HepG2 (cell line): ENCODE measurements around the gene ADAMTS14. TPM values are rescaled to one million over a fixed set of nuclear protein-coding genes. Genes with fewer than 3 reads are reported as not detected.

Source experiments
- ATAC-seq: fragments of 200-7000 bp; cut with Tn5 transposase; 3 replicates; pipeline ENCODE4 v1.9.1; 2020; ENCODE audit warnings: mild to moderate bottlenecking, moderate library complexity
- BruUV-seq: library from RNA; stranded (reverse); fragments of 400-500 nt; replicated peaks from 2 replicates; lab custom pipeline; 2021; lab: Mats Ljungman, UMichigan
- CTCF ChIA-PET: fragments of 300-600 bp; formaldehyde crosslinking; extraction: SDS; loops from one replicate; lab custom pipeline; 2021; ENCODE audit warnings: low total read pairs, inconsistent platforms, low intra/inter-chr PET ratio; lab: Yijun Ruan, JAX
- POLR2A ChIA-PET: fragments of 350-600 bp; sonication (Branson Sonifier 250); formaldehyde crosslinking; loops from one replicate; lab custom pipeline; 2020; ENCODE audit warnings: antibody characterized with exemption, inconsistent platforms; lab: Yijun Ruan, JAX
- DNase-seq: peaks from one replicate; pipeline ENCODE4 v3.0.0-alpha.2; 2015; ENCODE audit warnings: low spot score
- FAIRE-seq: peaks from 3 replicates; lab custom pipeline; 2011; peaks lifted over from hg19 to GRCh38; lab: Jason Lieb, UNC
- H2AFZ ChIP-seq: one replicate; pipeline ENCODE4 v1.6.1; 2011; ENCODE audit warnings: low read length, inconsistent platforms
- H3K27ac ChIP-seq: fragments of 300-600 bp; 3 replicates; pipeline ENCODE4 v1.8.0; 2011; ENCODE audit warnings: mixed run types, mild to moderate bottlenecking, mixed read lengths, low read length, inconsistent platforms; ENCODE audit not compliant: insufficient read depth; ENCODE audit errors: extremely low read length
- H3K27me3 ChIP-seq, 2 experiments: fragments of 200-600 bp in 1 of 2; 2 replicates in 1 of 2; 3 replicates in 1 of 2; pipeline versions ENCODE4 v1.6.0 to v1.8.0; 2011; ENCODE audit warnings: low read length in 2 of 2, mild to moderate bottlenecking in 2 of 2, moderate library complexity in 2 of 2, inconsistent platforms in 1 of 2; ENCODE audit not compliant: insufficient read depth in 2 of 2, control insufficient read depth in 1 of 2
- H3K36me3 ChIP-seq, 2 experiments: fragments of 200-600 bp in 1 of 2; replicated peaks in 1 of 2; 2 replicates in 1 of 2; 3 replicates in 1 of 2; pipeline versions ENCODE4 v1.5.1 to v1.8.0; 2011; ENCODE audit warnings: low read length in 2 of 2, inconsistent platforms in 1 of 2; ENCODE audit not compliant: insufficient read depth in 2 of 2, control insufficient read depth in 1 of 2
- H3K4me1 ChIP-seq: 2 replicates; pipeline ENCODE4 v1.5.1; 2012; ENCODE audit warnings: low read length, inconsistent platforms; ENCODE audit not compliant: insufficient read depth
- H3K4me2 ChIP-seq: 2 replicates; pipeline ENCODE4 v1.6.0; 2011; ENCODE audit warnings: low read depth, low read length, inconsistent platforms
- H3K4me3 ChIP-seq, 3 experiments: fragments of 200-600 bp in 1 of 3; sonication (generic), shearing (Covaris generic) in 1 of 3; replicated peaks in 1 of 3; 2 replicates each; pipeline ENCODE4 v1.5.1; 2011 to 2016; ENCODE audit warnings: low read length in 3 of 3, inconsistent platforms in 2 of 3, low read depth in 2 of 3, mild to moderate bottlenecking in 2 of 3, control low read depth in 1 of 3, mixed read lengths in 1 of 3; ENCODE audit not compliant: insufficient read depth in 1 of 3
- H3K79me2 ChIP-seq: one replicate; pipeline ENCODE4 v1.6.1; 2011; ENCODE audit warnings: low read length, inconsistent platforms; ENCODE audit not compliant: insufficient read depth
- H3K9ac ChIP-seq: 2 replicates; pipeline ENCODE4 v1.6.0; 2011; ENCODE audit warnings: mild to moderate bottlenecking, low read depth, low read length, inconsistent platforms; ENCODE audit not compliant: insufficient read depth
- H3K9me3 ChIP-seq: 2 replicates; pipeline ENCODE4 v1.5.1; 2012; ENCODE audit warnings: mild to moderate bottlenecking, low read length
- H4K20me1 ChIP-seq: 2 replicates; pipeline ENCODE4 v1.6.0; 2011; ENCODE audit warnings: inconsistent platforms, mild to moderate bottlenecking, low read length, moderate library complexity; ENCODE audit not compliant: insufficient read depth
- ARNTL ChIP-seq: sonication (generic); formaldehyde crosslinking; IDR thresholded peaks from 2 replicates; pipeline ENCODE4 v1.4.0; 2020; ENCODE audit warnings: mild to moderate bottlenecking, missing genetic modification reagents
- FOXK2 ChIP-seq: fragments of 450-650 bp; IDR thresholded peaks from 2 replicates; pipeline ENCODE4 v1.6.1; 2016
- GTF2F1 ChIP-seq: fragments of 150-350 bp; IDR thresholded peaks from 2 replicates; pipeline ENCODE4 v1.6.1; 2014; ENCODE audit warnings: low read length
- MAX ChIP-seq: IDR thresholded peaks from 2 replicates; pipeline ENCODE4 v1.6.1; 2012; ENCODE audit warnings: inconsistent platforms
- MED13 ChIP-seq: sonication (generic); formaldehyde crosslinking; IDR thresholded peaks from 2 replicates; pipeline ENCODE4 v1.5.0; 2020; ENCODE audit warnings: missing genetic modification reagents
- NR2F1 ChIP-seq, 2 experiments: fragments of 450-650 bp in 1 of 2; formaldehyde crosslinking in 1 of 2; IDR thresholded peaks; 2 replicates each; pipeline versions ENCODE4 v1.5.0 to v1.6.1; 2016 to 2020; ENCODE audit warnings: mild to moderate bottlenecking in 1 of 2, missing compliant biosample characterization in 1 of 2, missing genetic modification reagents in 1 of 2, moderate library complexity in 1 of 2
- PBX2 ChIP-seq: IDR thresholded peaks from 2 replicates; pipeline ENCODE4 v1.6.1; 2016; ENCODE audit warnings: control low read depth
- SMC3 ChIP-seq: IDR thresholded peaks from 2 replicates; pipeline ENCODE4 v1.6.1; 2011; ENCODE audit warnings: low read length, improper control_type of control experiment
- ZBTB37 ChIP-seq: sonication (generic); formaldehyde crosslinking; IDR thresholded peaks from 2 replicates; pipeline ENCODE4 v1.4.0; 2020; ENCODE audit warnings: mild to moderate bottlenecking, missing genetic modification reagents
- ZNF12 ChIP-seq: sonication (generic); formaldehyde crosslinking; IDR thresholded peaks from 2 replicates; pipeline ENCODE4 v1.5.0; 2020; ENCODE audit warnings: missing genetic modification reagents
- ZNF646 ChIP-seq: sonication (generic); formaldehyde crosslinking; IDR thresholded peaks from 2 replicates; pipeline ENCODE4 v1.9.0; 2021; ENCODE audit warnings: mild to moderate bottlenecking, missing genetic modification reagents
- ZNF687 ChIP-seq: sonication (generic); formaldehyde crosslinking; IDR thresholded peaks from 2 replicates; pipeline ENCODE4 v1.5.1; 2020; ENCODE audit warnings: mild to moderate bottlenecking, missing genetic modification reagents, moderate library complexity
- WGBS: methylation state at CpG from one replicate; pipeline ENCODE4 v1.1.6; 2017; ENCODE audit warnings: low lambda C conversion rate; 5-methylcytosine and 5-hydroxymethylcytosine counted together
- in situ Hi-C: cut with HindIII; loops from 2 replicates; pipeline ENCODE4 v1.10.0; 2017; ENCODE audit warnings: low pct_unique_long_range_greater_than_20kb; ENCODE audit not compliant: extremely low pct_ligation_motif_present
- intact Hi-C: fragments of 100-400 bp; cut with micrococcal nuclease; formaldehyde crosslinking; loops from one replicate; pipeline ENCODE4 v1.10.0; 2022; ENCODE audit not compliant: unreplicated experiment
- polyA plus RNA-seq, 8 experiments: library from polyadenylated mRNA; depleted of rRNA in 3 of 8; stranded (reverse) in 7 of 8; unstranded in 1 of 8; fragments of >200 nt; fragmentation: Illumina TruSeq in 4 of 8; extraction: Trizol in 4 of 8; gene quantifications; 2 replicates each; pipeline versions ENCODE4 v1.2.1 to v1.2.3, GENCODE V29; 2011 to 2016; ENCODE audit warnings: low read depth in 4 of 8, missing spikeins in 1 of 8, mixed read lengths in 1 of 8; ENCODE audit not compliant: insufficient read depth in 1 of 8
- total RNA-seq, 5 experiments: library from RNA; depleted of rRNA; stranded (reverse); fragments of >200 nt; fragmentation: Illumina TruSeq; extraction: Trizol; gene quantifications; 2 replicates each; pipeline ENCODE4 v1.2.3, GENCODE V29; 2016; ENCODE audit warnings: low read depth in 1 of 5

Gene ADAMTS14
- total and polyA plus RNA-seq, 2 of the 13 experiments (the other 11 are each of a cell fraction or from before 2014, with no cell fraction given) = 0.04 to 0.07 TPM

GRCh38 chr10:70806841-70807240 lies 134.5 kb downstream of the ADAMTS14 start:
- Histone ChIP-seq H3K4me2 (no peak overlapping the region), H3K4me1 (peaks cover 18% of the 10 kb centered on the region), H4K20me1 (no peaks in the 10 kb centered on the region), H3K9me3 (no peaks in the 10 kb centered on the region), H3K9ac (no peak overlapping the region), H3K27me3 (no peaks in the 10 kb centered on the region; a peak in 1 of 5 replicates), H3K79me2 (no peaks in the 10 kb centered on the region), H2AFZ (no peak overlapping the region), H3K4me3 (no peak overlapping the region), H3K36me3 (no peaks in the 10 kb centered on the region), H3K27ac (no peak overlapping the region)
- WGBS = 100% methylated on average over 1 of the region's 1 CpG
- CTCF ChIA-PET = no interaction called here
- in situ Hi-C loops (no loop called here), intact Hi-C loops (no loop called here)
- DNase-seq (no peak), ATAC-seq (no peak), FAIRE-seq (no peak)
- BruUV-seq = no TSS peak
- POLR2A ChIA-PET = no interaction called here
- TF ChIP-seq ZBTB37 (CRISPR knock-in tag) = no peak
- no peak for TF ChIP-seq ZNF646
- no peak for TF ChIP-seq ZNF687 (CRISPR knock-in tag)
- no peak for TF ChIP-seq NR2F1 (CRISPR knock-in tag; IDR thresholded peaks at IDR 0.05)
- TF ChIP-seq MAX = no peak
- TF ChIP-seq PBX2 (CRISPR knock-in tag) = no peak
- no peak for TF ChIP-seq ARNTL (CRISPR knock-in tag)
- TF ChIP-seq MED13 (CRISPR knock-in tag) = no peak
- TF ChIP-seq ZNF12 = no peak
- no peak for TF ChIP-seq GTF2F1
- no peak for TF ChIP-seq SMC3
- no peak for TF ChIP-seq FOXK2
